ENCODE measurements around the gene COPB2.

The COPB2 gene

GRCh38 chr3:139317215-139317614 lies 72.2 kb downstream of the COPB2 start:
- CTCF ChIA-PET: interaction anchor here (1.2 kb wide), 1 partner anchor 12 kb away, joined by 7 read pairs; no protein-coding TSS in a partner anchor
- DNase-seq: no peak
- Mint-ChIP-seq H3K4me3 (no peak overlapping the region), H3K27ac (no peak overlapping the region), H3K27me3 (peaks cover 53% of the 10 kb centered on the region), H3K9me3 (no peaks in the 10 kb centered on the region), H3K36me3 (no peaks in the 10 kb centered on the region), H3K4me1 (no peaks in the 10 kb centered on the region)

- DNase-seq: no peak
- H3K27ac Mint-ChIP-seq: no peak overlapping the region
- peaks cover 42% of the 10 kb centered on the region for H3K27me3 Mint-ChIP-seq
- H3K4me3 Mint-ChIP-seq: no peak overlapping the region
- H3K4me1 Mint-ChIP-seq: no peaks in the 10 kb centered on the region
- CTCF ChIA-PET: no interaction called here
- H3K9me3 Mint-ChIP-seq: no peaks in the 10 kb centered on the region
- H3K36me3 Mint-ChIP-seq: no peaks in the 10 kb centered on the region
Measured at GRCh38 chr3:139313921-139314320, 75.5 kb downstream of the COPB2 start.

- Mint-ChIP-seq H3K4me3 (no peak overlapping the region), H3K27me3 (peaks cover 38% of the 10 kb centered on the region), H3K4me1 (no peaks in the 10 kb centered on the region), H3K9me3 (no peaks in the 10 kb centered on the region), H3K27ac (no peak overlapping the region), H3K36me3 (no peaks in the 10 kb centered on the region)
- no peak for DNase-seq
- CTCF ChIA-PET: no interaction called here
Measured at GRCh38 chr3:139312959-139313358, 76.5 kb downstream of the COPB2 start.

- Mint-ChIP-seq H3K27ac (no peak overlapping the region), H3K9me3 (no peaks in the 10 kb centered on the region), H3K4me3 (no peak overlapping the region), H3K36me3 (no peaks in the 10 kb centered on the region), H3K27me3 (peaks cover 34% of the 10 kb centered on the region), H3K4me1 (no peaks in the 10 kb centered on the region)
- no peak for DNase-seq
- CTCF ChIA-PET: no interaction called here
Measured at GRCh38 chr3:139312416-139312815, 77.0 kb downstream of the COPB2 start.

DNA sequence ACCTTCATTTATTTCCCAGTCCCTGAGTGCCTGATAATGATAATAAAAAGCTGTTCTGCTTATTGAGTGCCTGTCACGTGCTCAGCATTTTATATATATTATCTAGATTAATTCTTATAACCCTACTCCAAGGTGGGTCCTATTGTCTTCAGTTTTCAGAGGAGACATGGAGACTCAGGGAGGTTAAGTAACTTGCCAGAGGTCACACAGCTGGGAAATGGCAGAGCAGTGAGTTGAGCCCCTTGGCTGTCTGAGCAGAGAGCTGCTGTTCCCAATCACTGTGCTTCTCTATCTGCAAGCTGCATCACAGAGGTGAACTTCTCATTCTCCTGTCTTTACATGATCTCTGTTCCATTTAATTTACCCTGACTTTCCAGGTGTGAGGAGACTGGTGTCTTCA lies 77.9 kb downstream of the COPB2 start:
- Mint-ChIP-seq H3K9me3 (no peaks in the 10 kb centered on the region), H3K36me3 (no peaks in the 10 kb centered on the region), H3K27ac (no peak overlapping the region), H3K4me1 (no peaks in the 10 kb centered on the region), H3K27me3 (peaks cover 29% of the 10 kb centered on the region), H3K4me3 (no peak overlapping the region)
- no peak for DNase-seq
- CTCF ChIA-PET: no interaction called here

DNA sequence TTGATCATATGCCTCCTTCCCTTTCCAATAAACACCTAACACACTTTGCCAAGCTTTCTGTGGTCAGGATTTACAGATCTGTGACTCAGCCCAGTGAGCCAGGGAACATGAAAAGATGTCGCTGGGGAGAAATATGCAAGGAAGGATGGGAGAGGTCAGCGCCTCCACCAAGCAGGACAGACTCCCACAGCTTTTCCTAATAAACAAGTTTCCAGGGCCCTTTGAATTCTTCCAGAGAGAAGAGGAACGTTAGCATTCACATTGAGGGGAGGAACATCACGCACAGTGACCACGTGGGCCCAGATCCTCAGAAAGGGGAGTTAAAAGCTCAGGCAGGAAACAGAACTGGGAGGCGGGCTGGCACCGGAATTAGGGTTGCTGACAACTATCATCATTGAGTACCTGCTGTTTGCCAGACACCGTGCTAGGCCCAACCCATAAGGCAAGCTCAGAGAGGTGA lies 78.9 kb downstream of the COPB2 start:
- Mint-ChIP-seq H3K4me3 (no peak overlapping the region), H3K27ac (no peak overlapping the region), H3K4me1 (no peaks in the 10 kb centered on the region), H3K36me3 (no peaks in the 10 kb centered on the region), H3K9me3 (no peaks in the 10 kb centered on the region), H3K27me3 (peaks cover 26% of the 10 kb centered on the region)
- DNase-seq: no peak
- CTCF ChIA-PET: no interaction called here

DNA sequence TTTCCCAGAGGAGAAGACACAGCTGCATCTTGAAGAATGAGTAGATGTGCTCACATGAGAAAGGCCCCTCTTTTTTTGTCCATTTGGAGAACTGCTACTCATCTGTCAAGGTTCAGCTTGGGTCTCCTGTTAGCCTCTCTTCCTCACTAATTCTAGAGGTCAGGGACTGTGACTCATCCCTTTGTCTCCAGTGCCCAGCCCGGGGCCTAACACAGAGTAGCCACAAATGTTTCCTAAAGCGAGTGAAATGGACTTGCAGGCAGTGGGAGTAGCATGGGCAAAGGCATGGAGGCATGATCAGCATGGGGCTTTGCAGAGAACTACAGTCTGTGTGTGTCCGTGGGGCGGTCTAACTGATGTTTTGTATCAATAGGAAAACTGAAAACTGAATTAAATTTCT lies 79.6 kb downstream of the COPB2 start:
- peaks cover 25% of the 10 kb centered on the region for H3K27me3 Mint-ChIP-seq
- no peak overlapping the region for H3K27ac Mint-ChIP-seq
- CTCF ChIA-PET: no interaction called here
- H3K4me1 Mint-ChIP-seq: no peaks in the 10 kb centered on the region
- DNase-seq: no peak
- no peaks in the 10 kb centered on the region for H3K36me3 Mint-ChIP-seq
- no peak overlapping the region for H3K4me3 Mint-ChIP-seq
- H3K9me3 Mint-ChIP-seq: no peaks in the 10 kb centered on the region

GRCh38 chr3:139309061-139309591 lies 80.3 kb downstream of the COPB2 start:
- H3K36me3 Mint-ChIP-seq: no peaks in the 10 kb centered on the region
- no peak for DNase-seq
- no peaks in the 10 kb centered on the region for H3K9me3 Mint-ChIP-seq
- peaks cover 17% of the 10 kb centered on the region for H3K27me3 Mint-ChIP-seq
- CTCF ChIA-PET: no interaction called here
- H3K27ac Mint-ChIP-seq: no peak overlapping the region
- H3K4me1 Mint-ChIP-seq: no peaks in the 10 kb centered on the region
- no peak overlapping the region for H3K4me3 Mint-ChIP-seq

- Mint-ChIP-seq H3K27ac (no peak overlapping the region), H3K9me3 (no peaks in the 10 kb centered on the region), H3K4me1 (no peaks in the 10 kb centered on the region), H3K4me3 (no peak overlapping the region), H3K27me3 (peaks cover 14% of the 10 kb centered on the region), H3K36me3 (no peaks in the 10 kb centered on the region)
- CTCF ChIA-PET: no interaction called here
- no peak for DNase-seq
Measured at GRCh38 chr3:139308560-139308959, 80.9 kb downstream of the COPB2 start.

GRCh38 chr3:139307601-139308555 lies 81.6 kb downstream of the COPB2 start:
- no peak overlapping the region for H3K27ac Mint-ChIP-seq
- DNase-seq: no peak
- H3K27me3 Mint-ChIP-seq: peaks cover 11% of the 10 kb centered on the region
- no peak overlapping the region for H3K4me3 Mint-ChIP-seq
- H3K9me3 Mint-ChIP-seq: no peaks in the 10 kb centered on the region
- CTCF ChIA-PET: no interaction called here
- no peaks in the 10 kb centered on the region for H3K36me3 Mint-ChIP-seq
- no peaks in the 10 kb centered on the region for H3K4me1 Mint-ChIP-seq

Data from activated naive CD4-positive, alpha-beta T cell treated with anti-CD3 and anti-CD28 coated beads, Interleukin-2, amount 10 ng/mL, durations not matched to agents 7 days and 5 days (primary cell).